OCI-LY3 (cell line): Measurements from ENCODE around the gene SVIL.

Experiments used
- CTCF ChIP-seq: fragments of 200-600, 300-600 bp; sonication (generic); IDR thresholded peaks from 2 replicates; pipeline ENCODE4 v1.5.1; 2014; ENCODE audit warnings: antibody characterized with exemption, low read length, low read depth
- EZH2phosphoT487 ChIP-seq: fragments of 200-600 bp; shearing (Covaris generic); IDR thresholded peaks from 2 replicates; pipeline ENCODE4 v1.6.1; 2018; ENCODE audit warnings: antibody characterized with exemption, mixed run types, low read depth

- TF ChIP-seq CTCF = no peak
- no peak for TF ChIP-seq EZH2phosphoT487
Observed at GRCh38 chr10:29541422-29542210, 93.2 kb downstream of the SVIL start.
